Measurements from ENCODE around the gene SLC35F3.

Gene SLC35F3

DNA sequence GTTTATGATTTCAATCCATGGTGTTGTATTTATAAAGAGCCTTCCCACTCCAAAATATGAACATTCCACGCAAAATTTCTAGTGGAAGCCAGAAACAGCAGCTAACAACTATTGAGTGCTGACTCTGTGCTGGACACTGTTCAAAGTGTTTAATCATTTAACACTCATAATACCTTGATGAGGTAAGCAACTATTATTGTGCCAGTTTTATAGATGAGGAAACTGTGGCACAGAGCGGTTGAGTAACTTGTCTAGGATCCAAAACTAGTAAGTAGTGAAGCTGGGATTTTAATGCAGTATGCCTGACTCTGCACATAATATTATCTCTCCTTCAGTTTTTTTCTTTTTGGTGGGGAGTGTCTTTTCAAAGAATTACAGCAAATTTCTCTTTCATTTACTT is 228.3 kb downstream of the SLC35F3 start:
- Mint-ChIP-seq H3K27me3 (ENCODE audit: low read depth) (peaks cover 10% of the 10 kb centered on the region), H3K4me3 (no peak overlapping the region), H3K27ac (no peak overlapping the region), H3K9me3 (no peaks in the 10 kb centered on the region), H3K36me3 (ENCODE audit: low read depth) (no peaks in the 10 kb centered on the region), H3K4me1 (peaks cover 10% of the 10 kb centered on the region)
- TF ChIP-seq, protein P1, sequence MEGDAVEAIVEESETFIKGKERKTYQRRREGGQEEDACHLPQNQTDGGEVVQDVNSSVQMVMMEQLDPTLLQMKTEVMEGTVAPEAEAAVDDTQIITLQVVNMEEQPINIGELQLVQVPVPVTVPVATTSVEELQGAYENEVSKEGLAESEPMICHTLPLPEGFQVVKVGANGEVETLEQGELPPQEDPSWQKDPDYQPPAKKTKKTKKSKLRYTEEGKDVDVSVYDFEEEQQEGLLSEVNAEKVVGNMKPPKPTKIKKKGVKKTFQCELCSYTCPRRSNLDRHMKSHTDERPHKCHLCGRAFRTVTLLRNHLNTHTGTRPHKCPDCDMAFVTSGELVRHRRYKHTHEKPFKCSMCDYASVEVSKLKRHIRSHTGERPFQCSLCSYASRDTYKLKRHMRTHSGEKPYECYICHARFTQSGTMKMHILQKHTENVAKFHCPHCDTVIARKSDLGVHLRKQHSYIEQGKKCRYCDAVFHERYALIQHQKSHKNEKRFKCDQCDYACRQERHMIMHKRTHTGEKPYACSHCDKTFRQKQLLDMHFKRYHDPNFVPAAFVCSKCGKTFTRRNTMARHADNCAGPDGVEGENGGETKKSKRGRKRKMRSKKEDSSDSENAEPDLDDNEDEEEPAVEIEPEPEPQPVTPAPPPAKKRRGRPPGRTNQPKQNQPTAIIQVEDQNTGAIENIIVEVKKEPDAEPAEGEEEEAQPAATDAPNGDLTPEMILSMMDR (IDR thresholded peaks at IDR 0.05; ENCODE audit: unreplicated experiment in 3 of 3) = no peak

DNA sequence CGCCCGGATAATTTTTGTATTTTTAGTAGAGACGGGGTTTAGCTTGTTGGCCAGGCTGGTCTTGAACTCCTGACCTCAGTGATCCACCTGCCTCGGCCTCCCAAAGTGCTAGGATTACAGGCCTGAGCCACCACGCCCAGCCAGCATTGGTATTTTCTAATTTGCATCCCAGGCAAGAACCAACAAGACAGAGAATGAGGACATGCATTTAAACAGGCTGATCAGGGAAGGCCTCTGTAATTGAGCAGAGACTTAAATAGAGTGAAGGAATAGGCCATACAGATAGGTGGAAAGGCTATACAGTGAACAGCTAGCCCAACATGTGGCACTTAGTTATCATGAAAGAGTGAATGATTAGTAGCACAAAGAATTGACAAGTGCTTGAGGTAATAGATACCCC is 230.4 kb downstream of the SLC35F3 start:
- Mint-ChIP-seq H3K36me3 (ENCODE audit: low read depth) (no peaks in the 10 kb centered on the region), H3K9me3 (no peaks in the 10 kb centered on the region)
- TF ChIP-seq, protein P1 (IDR thresholded peaks at IDR 0.05; ENCODE audit: unreplicated experiment in 3 of 3) = no peak

DNA sequence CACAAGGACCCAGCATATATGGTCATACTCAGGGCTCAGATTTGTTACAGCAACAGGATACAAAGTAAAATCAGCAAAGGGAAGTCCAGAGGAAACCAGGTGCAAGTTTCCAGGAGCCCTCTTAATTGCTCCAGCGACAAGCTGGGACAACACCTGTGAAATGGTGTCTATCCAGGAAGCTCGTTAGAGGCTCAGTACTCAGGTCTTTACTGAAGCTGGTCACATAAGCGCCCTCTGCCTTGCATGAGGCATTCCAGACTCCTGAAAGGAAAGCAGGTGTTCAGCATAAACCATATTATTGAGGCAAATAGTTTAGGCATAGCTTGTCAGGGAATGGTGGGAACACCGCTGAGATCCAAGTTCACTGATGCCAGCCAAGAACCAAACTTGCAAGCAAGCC is 231.0 kb downstream of the SLC35F3 start:
- Mint-ChIP-seq H3K36me3 (ENCODE audit: low read depth) (no peaks in the 10 kb centered on the region), H3K4me1 (peaks cover 10% of the 10 kb centered on the region), H3K27ac (no peak overlapping the region), H3K4me3 (no peak overlapping the region), H3K27me3 (ENCODE audit: low read depth) (peaks cover 10% of the 10 kb centered on the region), H3K9me3 (no peaks in the 10 kb centered on the region)
- TF ChIP-seq, protein P1 (IDR thresholded peaks at IDR 0.05; ENCODE audit: unreplicated experiment in 3 of 3) = no peak

More for the DNA sequence above, 230.4 kb downstream of the SLC35F3 start:
- peaks cover 10% of the 10 kb centered on the region for H3K27me3 Mint-ChIP-seq (ENCODE audit: low read depth)
- no peak overlapping the region for H3K27ac Mint-ChIP-seq
- no peak overlapping the region for H3K4me3 Mint-ChIP-seq
- peaks cover 10% of the 10 kb centered on the region for H3K4me1 Mint-ChIP-seq

DNA sequence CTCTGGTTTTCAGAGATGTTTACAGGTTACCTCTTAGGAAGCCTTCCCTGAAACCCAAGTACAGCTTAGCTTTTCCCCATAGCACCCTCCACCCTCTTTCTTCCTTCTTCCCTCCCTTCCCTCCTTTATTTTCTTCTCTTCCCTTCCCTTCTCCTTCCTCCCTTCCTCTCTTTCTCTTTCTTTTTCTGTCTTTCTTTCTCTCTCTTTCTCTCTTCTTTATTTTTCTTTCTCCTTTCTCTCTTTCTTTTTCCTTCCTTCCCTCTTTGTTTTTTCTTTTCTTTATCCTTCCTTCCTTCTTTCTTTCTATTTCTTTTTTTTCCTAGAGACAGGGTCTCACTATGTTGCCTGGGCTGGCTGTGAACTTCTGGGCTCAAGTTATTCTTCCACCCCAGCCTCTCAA is 231.6 kb downstream of the SLC35F3 start:
- TF ChIP-seq, protein P1 (IDR thresholded peaks at IDR 0.05; ENCODE audit: unreplicated experiment in 3 of 3) = no peak
- H3K4me3 Mint-ChIP-seq = no peak overlapping the region
- H3K4me1 Mint-ChIP-seq = peaks cover 10% of the 10 kb centered on the region
- no peak overlapping the region for H3K27ac Mint-ChIP-seq
- no peaks in the 10 kb centered on the region for H3K9me3 Mint-ChIP-seq
- peaks cover 10% of the 10 kb centered on the region for H3K27me3 Mint-ChIP-seq (ENCODE audit: low read depth)
- no peaks in the 10 kb centered on the region for H3K36me3 Mint-ChIP-seq (ENCODE audit: low read depth)

DNA sequence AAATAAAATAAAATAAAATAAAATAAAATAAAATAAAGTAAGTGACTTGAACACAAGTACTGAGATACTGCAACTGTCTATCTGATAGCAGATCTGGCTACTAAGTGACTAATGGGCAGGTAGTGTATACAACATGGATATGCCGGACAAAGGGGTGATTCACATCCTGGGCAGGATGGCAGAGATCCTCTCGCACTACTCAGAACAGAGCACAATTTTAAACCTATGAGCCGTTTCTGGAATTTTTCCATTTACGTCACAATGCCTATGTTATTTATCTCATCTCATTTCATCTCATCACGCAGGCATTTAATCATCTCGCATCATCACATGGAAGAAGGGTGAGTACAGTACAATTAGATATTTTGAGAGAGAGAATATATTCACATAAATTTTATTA is 235.5 kb downstream of the SLC35F3 start:
- no peaks in the 10 kb centered on the region for H3K4me1 Mint-ChIP-seq
- no peak overlapping the region for H3K27ac Mint-ChIP-seq
- H3K9me3 Mint-ChIP-seq = no peaks in the 10 kb centered on the region
- no peaks in the 10 kb centered on the region for H3K36me3 Mint-ChIP-seq (ENCODE audit: low read depth)
- H3K4me3 Mint-ChIP-seq = no peak overlapping the region
- peaks cover 10% of the 10 kb centered on the region for H3K27me3 Mint-ChIP-seq (ENCODE audit: low read depth)
- TF ChIP-seq, protein P1 (IDR thresholded peaks at IDR 0.05; ENCODE audit: unreplicated experiment in 3 of 3) = no peak

DNA sequence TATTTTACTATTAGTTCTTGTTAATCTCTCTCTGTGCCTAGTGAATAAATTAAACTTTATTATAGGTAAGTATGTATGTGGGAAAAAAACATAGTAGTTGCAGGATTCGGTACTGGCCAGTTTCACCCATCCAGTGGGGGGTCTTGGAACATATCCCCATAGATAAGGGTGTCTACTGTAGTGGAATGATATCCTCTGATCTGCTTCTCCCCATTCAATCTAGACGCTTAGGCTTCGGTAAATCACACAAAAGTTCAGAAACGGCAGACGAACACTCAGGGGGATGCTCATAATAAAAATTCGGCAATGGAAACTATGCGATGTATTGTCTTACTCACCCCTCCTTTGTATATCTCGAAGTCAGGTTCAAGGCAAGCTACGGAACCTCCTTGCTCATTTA is 235.9 kb downstream of the SLC35F3 start:
- H3K27me3 Mint-ChIP-seq (ENCODE audit: low read depth) = peaks cover 10% of the 10 kb centered on the region
- H3K4me3 Mint-ChIP-seq = no peak overlapping the region

More for the DNA sequence above, 235.9 kb downstream of the SLC35F3 start:
- no peaks in the 10 kb centered on the region for H3K9me3 Mint-ChIP-seq
- no peaks in the 10 kb centered on the region for H3K4me1 Mint-ChIP-seq
- no peaks in the 10 kb centered on the region for H3K36me3 Mint-ChIP-seq (ENCODE audit: low read depth)
- TF ChIP-seq, protein P1 (IDR thresholded peaks at IDR 0.05; ENCODE audit: unreplicated experiment in 3 of 3) = no peak
- H3K27ac Mint-ChIP-seq = no peak overlapping the region

Data from nephron (organoid).